OCI-LY1 (cell line): ENCODE data around the gene VGLL1.

Source experiments
- H2AFZ ChIP-seq: fragments of 200-600 bp; sonication (generic), shearing (Covaris generic); 2 replicates; pipeline ENCODE4 v1.6.0; 2014; ENCODE audit warnings: antibody characterized with exemption, mild to moderate bottlenecking, low read length
- H3F3A ChIP-seq: fragments of 200-600 bp; sonication (generic), shearing (Covaris generic); 2 replicates; pipeline ENCODE4 v1.6.0; 2014; ENCODE audit warnings: mild to moderate bottlenecking, antibody characterized with exemption, low read length, moderate library complexity; ENCODE audit not compliant: insufficient read depth
- H3K27ac ChIP-seq: fragments of 200-600 bp; sonication (generic); 2 replicates; pipeline ENCODE4 v1.5.1; 2014; ENCODE audit warnings: low read length, mixed run types, mild to moderate bottlenecking, low read depth; ENCODE audit not compliant: poor library complexity, severe bottlenecking
- H3K27me3 ChIP-seq: fragments of 200-600 bp; sonication (generic); 2 replicates; pipeline ENCODE4 v1.6.0; 2014; ENCODE audit warnings: antibody characterized with exemption, mild to moderate bottlenecking, low read length, moderate library complexity; ENCODE audit not compliant: insufficient read depth
- H3K36me3 ChIP-seq: fragments of 200-600 bp; sonication (generic); 2 replicates; pipeline ENCODE4 v1.6.1; 2014; ENCODE audit warnings: mild to moderate bottlenecking, antibody characterized with exemption, low read length, moderate library complexity, mixed read lengths; ENCODE audit not compliant: insufficient read depth
- H3K4me1 ChIP-seq: fragments of 200-600 bp; sonication (generic); 2 replicates; pipeline ENCODE4 v1.5.1; 2014; ENCODE audit warnings: mild to moderate bottlenecking, low read length, moderate library complexity; ENCODE audit not compliant: insufficient read depth, severe bottlenecking
- H3K4me2 ChIP-seq: fragments of 200-600 bp; sonication (generic), shearing (Covaris generic); 2 replicates; pipeline ENCODE4 v1.6.1; 2014; ENCODE audit warnings: low read length
- H3K4me3 ChIP-seq: fragments of 200-600 bp; sonication (generic); 2 replicates; pipeline ENCODE4 v1.5.1; 2014; ENCODE audit warnings: low read length, low read depth, mild to moderate bottlenecking, mixed read lengths; ENCODE audit not compliant: poor library complexity, severe bottlenecking
- H3K79me2 ChIP-seq: fragments of 200-600 bp; shearing (Covaris generic); 2 replicates; pipeline ENCODE4 v1.6.1; 2016; ENCODE audit warnings: mixed run types, low read length, mixed read lengths; ENCODE audit not compliant: insufficient read depth
- H3K9ac ChIP-seq: fragments of 200-600 bp; sonication (generic), shearing (Covaris generic); 2 replicates; pipeline ENCODE4 v1.6.1; 2014; ENCODE audit warnings: mild to moderate bottlenecking, low read length, mixed read lengths
- H3K9me2 ChIP-seq: fragments of 200-600 bp; sonication (generic), shearing (Covaris generic); 2 replicates; pipeline ENCODE4 v1.6.1; 2014; ENCODE audit warnings: low read depth, mild to moderate bottlenecking, low read length, mixed read lengths
- H3K9me3 ChIP-seq: fragments of 200-600 bp; shearing (Covaris generic); 2 replicates; pipeline ENCODE4 v1.6.1; 2014; ENCODE audit warnings: low read length, mixed read lengths
- H4K20me1 ChIP-seq: fragments of 200-600 bp; sonication (generic), shearing (Covaris generic); 2 replicates; pipeline ENCODE4 v1.6.0; 2016; ENCODE audit warnings: mild to moderate bottlenecking, low read length; ENCODE audit not compliant: insufficient read depth
- EZH2 ChIP-seq: fragments of 200-600 bp; sonication (generic), shearing (Covaris generic); IDR thresholded peaks from 2 replicates; pipeline ENCODE4 v1.8.0; 2017; ENCODE audit warnings: borderline replicate concordance, mixed run types, mild to moderate bottlenecking, antibody characterized with exemption, low read length, moderate library complexity, mixed read lengths
- TF ChIP-seq, protein P1 (sequence below): fragments of 200-600 bp; sonication (generic), shearing (Covaris generic); IDR thresholded peaks from 2 replicates; pipeline ENCODE4 v1.5.1; 2017; ENCODE audit warnings: mild to moderate bottlenecking, antibody characterized with exemption, low read length, moderate library complexity, mixed read lengths

The VGLL1 gene

GRCh38 chrX:136551410-136551809 lies 19.4 kb downstream of the VGLL1 start:
- no peak overlapping the region for H2AFZ ChIP-seq
- H3K4me2 ChIP-seq: no peak overlapping the region
- no peaks in the 10 kb centered on the region for H3K9me2 ChIP-seq
- H3K4me1 ChIP-seq: no peaks in the 10 kb centered on the region
- H3F3A ChIP-seq: no peaks in the 10 kb centered on the region
- TF ChIP-seq, protein P1, sequence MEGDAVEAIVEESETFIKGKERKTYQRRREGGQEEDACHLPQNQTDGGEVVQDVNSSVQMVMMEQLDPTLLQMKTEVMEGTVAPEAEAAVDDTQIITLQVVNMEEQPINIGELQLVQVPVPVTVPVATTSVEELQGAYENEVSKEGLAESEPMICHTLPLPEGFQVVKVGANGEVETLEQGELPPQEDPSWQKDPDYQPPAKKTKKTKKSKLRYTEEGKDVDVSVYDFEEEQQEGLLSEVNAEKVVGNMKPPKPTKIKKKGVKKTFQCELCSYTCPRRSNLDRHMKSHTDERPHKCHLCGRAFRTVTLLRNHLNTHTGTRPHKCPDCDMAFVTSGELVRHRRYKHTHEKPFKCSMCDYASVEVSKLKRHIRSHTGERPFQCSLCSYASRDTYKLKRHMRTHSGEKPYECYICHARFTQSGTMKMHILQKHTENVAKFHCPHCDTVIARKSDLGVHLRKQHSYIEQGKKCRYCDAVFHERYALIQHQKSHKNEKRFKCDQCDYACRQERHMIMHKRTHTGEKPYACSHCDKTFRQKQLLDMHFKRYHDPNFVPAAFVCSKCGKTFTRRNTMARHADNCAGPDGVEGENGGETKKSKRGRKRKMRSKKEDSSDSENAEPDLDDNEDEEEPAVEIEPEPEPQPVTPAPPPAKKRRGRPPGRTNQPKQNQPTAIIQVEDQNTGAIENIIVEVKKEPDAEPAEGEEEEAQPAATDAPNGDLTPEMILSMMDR: no peak
- no peak for TF ChIP-seq EZH2
- no peak overlapping the region for H3K27ac ChIP-seq
- H3K27me3 ChIP-seq: no peaks in the 10 kb centered on the region
- H3K9me3 ChIP-seq: no peaks in the 10 kb centered on the region
- H3K9ac ChIP-seq: no peak overlapping the region
- H4K20me1 ChIP-seq: no peaks in the 10 kb centered on the region
- H3K36me3 ChIP-seq: no peaks in the 10 kb centered on the region
- H3K4me3 ChIP-seq: no peak overlapping the region
- H3K79me2 ChIP-seq: no peaks in the 10 kb centered on the region

DNA sequence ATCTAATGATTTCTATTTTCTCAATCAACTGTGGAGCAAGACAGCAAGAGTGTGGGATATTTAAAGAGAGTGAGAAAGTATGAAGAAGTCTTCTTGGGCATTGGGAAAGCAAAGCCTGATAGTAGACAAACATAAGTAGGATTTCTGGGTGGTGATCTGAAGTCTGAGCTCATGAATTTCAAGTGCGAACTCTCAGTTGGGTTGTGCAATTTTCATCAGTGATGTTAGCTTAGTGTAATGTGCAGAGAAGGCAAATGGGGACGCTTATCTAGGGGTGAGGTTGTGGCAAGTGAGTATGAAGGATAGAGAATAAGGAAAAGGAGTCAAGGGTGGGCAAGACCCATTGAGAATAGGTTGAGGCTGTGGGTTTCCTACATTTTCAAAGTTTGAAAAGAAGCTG lies 23.7 kb downstream of the VGLL1 start:
- TF ChIP-seq, protein P1: no peak
- no peak for TF ChIP-seq EZH2
- Histone ChIP-seq H2AFZ (no peak overlapping the region), H3K4me1 (no peaks in the 10 kb centered on the region), H3K9me3 (no peaks in the 10 kb centered on the region), H3K79me2 (no peaks in the 10 kb centered on the region), H3K27me3 (no peaks in the 10 kb centered on the region), H3K9me2 (no peaks in the 10 kb centered on the region), H3K4me3 (no peak overlapping the region), H3K9ac (no peak overlapping the region), H3K4me2 (no peak overlapping the region), H3K36me3 (no peaks in the 10 kb centered on the region), H3F3A (no peaks in the 10 kb centered on the region), H3K27ac (no peak overlapping the region), H4K20me1 (no peaks in the 10 kb centered on the region)

DNA sequence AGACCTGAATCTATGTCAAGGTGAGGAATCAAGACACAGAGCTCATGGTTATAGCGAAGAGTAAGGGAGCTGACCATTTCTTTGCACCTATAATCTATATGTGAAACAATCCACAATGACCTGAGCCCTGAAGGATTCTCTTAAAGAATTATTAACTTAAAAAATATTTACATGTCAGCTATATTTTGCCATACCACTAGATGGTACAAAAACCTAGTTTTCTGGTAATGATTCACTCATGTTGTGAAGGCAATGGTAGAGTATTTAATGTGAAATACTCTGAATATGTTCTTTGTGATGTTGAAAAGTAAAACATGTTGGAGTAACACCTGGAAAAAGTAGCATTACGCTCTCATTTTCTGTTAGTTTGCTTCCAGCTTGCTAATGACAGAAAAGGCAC lies 40.0 kb downstream of the VGLL1 start:
- no peak overlapping the region for H3K4me3 ChIP-seq
- H3K27ac ChIP-seq: no peak overlapping the region
- H3F3A ChIP-seq: no peaks in the 10 kb centered on the region
- H3K4me1 ChIP-seq: no peaks in the 10 kb centered on the region
- no peaks in the 10 kb centered on the region for H3K9me3 ChIP-seq
- no peak overlapping the region for H3K9ac ChIP-seq
- TF ChIP-seq, protein P1: no peak
- TF ChIP-seq EZH2: no peak
- no peak overlapping the region for H2AFZ ChIP-seq
- no peaks in the 10 kb centered on the region for H3K79me2 ChIP-seq
- H3K27me3 ChIP-seq: no peaks in the 10 kb centered on the region
- H3K36me3 ChIP-seq: no peaks in the 10 kb centered on the region
- no peak overlapping the region for H3K4me2 ChIP-seq
- no peaks in the 10 kb centered on the region for H4K20me1 ChIP-seq
- H3K9me2 ChIP-seq: no peaks in the 10 kb centered on the region
